ENCODE measurements around the gene TTC13. TPM values are rescaled to one million over a fixed set of nuclear protein-coding genes. Genes with fewer than 3 reads are reported as not detected.

TTC13 gene
- total and polyA plus RNA-seq, 11 donors: 3.7 to 9.6 (median 6.9) TPM

GRCh38 chr1:230979389-230979716 is 692 bp upstream of the TTC13 start:
- no peak for ATAC-seq
- 5 to 10% (median 8%) methylated on average over 12 of the region's 12 CpGs for WGBS, 4 donors
- peaks cover 0 to 41% (median 20%) of the 10 kb centered on the region in 12 donors for H3K4me1 ChIP-seq

GRCh38 chr1:230977761-230978490 is 735 bp downstream of the TTC13 start:
- H3K36me3 ChIP-seq: peaks cover 0 to 29% (median 9%) of the 10 kb centered on the region in 9 donors
- peaks cover 0 to 48% (median 21%) of the 10 kb centered on the region in 12 donors for H3K4me1 ChIP-seq
- WGBS, 4 donors: 2 to 12% (median 4%) methylated on average over 11 to 52 of the region's 52 CpGs
- H3K27me3 ChIP-seq: no peaks in the 10 kb centered on the region
- ATAC-seq (peak in 1 of 4 donors; percentile 4), DNase-seq (peak; percentile 27 to 67 (median 50))
- H3K4me3 ChIP-seq: peak overlapping the region; percentile 40 to 92 (median 80)
- intact Hi-C loops (cut with DNase I): loop anchor here in 3 of 10 donors (5.0 to 10.0 kb wide), 3 partner anchors 61 to 111 kb away; partner anchors contain the start of gene C1orf198 (in 1 of the 3)
- no peaks in the 10 kb centered on the region for H3K9me3 ChIP-seq
- TF ChIP-seq CTCF (IDR thresholded peaks at IDR 0.05): no peak
- no peak for TF ChIP-seq POLR2A (IDR thresholded peaks at IDR 0.05)
- peak overlapping the region; percentile 71 to 88 (median 80) for H3K27ac ChIP-seq

More at GRCh38 chr1:230979389-230979716, 692 bp upstream of the TTC13 start:
- Histone ChIP-seq H3K9me3 (no peaks in the 10 kb centered on the region), H3K36me3 (peaks cover 0 to 32% (median 9%) of the 10 kb centered on the region in 9 donors), H3K27ac (peak overlapping the region in 11 of 12 donors; percentile 55 to 88 (median 79)), H3K4me3 (peak overlapping the region; percentile 40 to 92 (median 80)), H3K27me3 (no peaks in the 10 kb centered on the region)
- no peak for TF ChIP-seq POLR2A (IDR thresholded peaks at IDR 0.05)
- no peak for TF ChIP-seq CTCF (IDR thresholded peaks at IDR 0.05)
- DNase-seq: no peak
- intact Hi-C loops (cut with DNase I): loop anchor here in 3 of 10 donors (1.0 to 10.0 kb wide), 4 partner anchors 62 to 232 kb away; partner anchors contain the start of gene C1orf198 (in 1 of the 3)

- Histone ChIP-seq H3K27me3 (no peaks in the 10 kb centered on the region), H3K9me3 (no peaks in the 10 kb centered on the region), H3K36me3 (peaks cover 0 to 22% (median 9%) of the 10 kb centered on the region in 9 donors), H3K27ac (peak overlapping the region in 11 of 12 donors; percentile 71 to 88 (median 81)), H3K4me3 (peak overlapping the region in 11 of 12 donors; percentile 55 to 92 (median 81)), H3K4me1 (peaks cover 0 to 56% (median 21%) of the 10 kb centered on the region in 12 donors)
- ATAC-seq (peak in 2 of 4 donors; percentile 10 to 29), DNase-seq (peak in 1 of 5 donors; percentile 20)
- no peak for TF ChIP-seq CTCF (IDR thresholded peaks at IDR 0.05)
- 63 to 68% (median 68%) methylated on average over 14 of the region's 14 CpGs for WGBS, 4 donors
- intact Hi-C loops (cut with DNase I): loop anchor here in 3 of 10 donors (5.0 to 10.0 kb wide), 3 partner anchors 60 to 110 kb away; partner anchors contain the start of gene C1orf198 (in 1 of the 3)
Observed at GRCh38 chr1:230976825-230977747, 1.6 kb downstream of the TTC13 start.
